Tibial nerve (tissue), 3 donors: ENCODE results near the gene FDX1.

Source experiments
- CTCF ChIP-seq, 5 experiments: fragments of 200-600 bp in 3 of 5; fragments of 450-650 bp in 2 of 5; sonication (generic) in 3 of 5; IDR thresholded peaks; one replicate each; pipeline ENCODE4 v1.5.1; 2016 to 2019; ENCODE audit warnings: antibody characterized with exemption in 5 of 5, mild to moderate bottlenecking in 3 of 5, moderate library complexity in 2 of 5
- POLR2A ChIP-seq, 2 donors: fragments of 450-650 bp; IDR thresholded peaks; one replicate each; pipeline ENCODE4 v1.6.1; 2017; ENCODE audit warnings: antibody characterized with exemption in 2 of 2, mild to moderate bottlenecking in 2 of 2, moderate library complexity in 2 of 2

GRCh38 chr11:110470716-110471115, 41.0 kb downstream of the FDX1 start:
- TF ChIP-seq CTCF (IDR thresholded peaks at IDR 0.05): no peak
- no peak for TF ChIP-seq POLR2A (IDR thresholded peaks at IDR 0.05)
